Fibroblast of lung (primary cell): ENCODE results near the gene MAPKBP1. TPM values are rescaled to one million over a fixed set of nuclear protein-coding genes. Genes with fewer than 3 reads are reported as not detected.

Experiments
- DNase-seq, 2 donors: peaks; one replicate each; pipeline versions ENCODE4 v3.0.0 to v3.0.0-alpha.2; 2010; ENCODE audit warnings: low read depth in 2 of 2
- H2AFZ ChIP-seq: 2 replicates; pipeline ENCODE4 v1.5.1; 2012; ENCODE audit warnings: low read length, control low read depth, inconsistent platforms
- H3K27ac ChIP-seq: 2 replicates; pipeline ENCODE4 v1.5.1; 2011; ENCODE audit warnings: low read length, control low read depth; ENCODE audit not compliant: insufficient read depth
- H3K27me3 ChIP-seq: 2 replicates; pipeline ENCODE4 v1.5.1; 2011; ENCODE audit warnings: mild to moderate bottlenecking, low read length; ENCODE audit not compliant: control insufficient read depth, insufficient read depth
- H3K36me3 ChIP-seq: 2 replicates; pipeline ENCODE4 v1.5.1; 2011; ENCODE audit warnings: low read length; ENCODE audit not compliant: control insufficient read depth, insufficient read depth
- H3K4me1 ChIP-seq: 2 replicates; pipeline ENCODE4 v1.5.1; 2011; ENCODE audit warnings: low read length; ENCODE audit not compliant: control insufficient read depth, insufficient read depth; ENCODE audit errors: extremely low read depth
- H3K4me2 ChIP-seq: 2 replicates; pipeline ENCODE4 v1.5.1; 2011; ENCODE audit warnings: low read length, control low read depth; ENCODE audit not compliant: insufficient read depth; ENCODE audit errors: extremely low read depth
- H3K4me3 ChIP-seq, 4 experiments: fragments of 200-600 bp in 1 of 4; sonication (generic) in 1 of 4; replicated peaks in 1 of 4; 2 replicates each; pipeline ENCODE4 v1.5.1; 2011 to 2016; ENCODE audit warnings: low read length in 4 of 4, low read depth in 3 of 4, mild to moderate bottlenecking in 3 of 4, control low read depth in 2 of 4, inconsistent platforms in 1 of 4, mixed read lengths in 1 of 4; ENCODE audit not compliant: insufficient read depth in 1 of 4; ENCODE audit errors: control extremely low read depth in 1 of 4
- H3K79me2 ChIP-seq: 2 replicates; pipeline ENCODE4 v1.5.1; 2012; ENCODE audit warnings: mild to moderate bottlenecking, low read length, inconsistent platforms; ENCODE audit not compliant: control insufficient read depth, insufficient read depth
- H3K9ac ChIP-seq: 2 replicates; pipeline ENCODE4 v1.5.1; 2011; ENCODE audit warnings: mild to moderate bottlenecking, low read length, control low read depth; ENCODE audit not compliant: insufficient read depth
- H3K9me3 ChIP-seq: 2 replicates; pipeline ENCODE4 v1.5.1; 2012; ENCODE audit warnings: low read depth, low read length; ENCODE audit not compliant: control insufficient read depth, insufficient read depth
- H4K20me1 ChIP-seq: 2 replicates; pipeline ENCODE4 v1.5.1; 2011; ENCODE audit warnings: low read length; ENCODE audit not compliant: control insufficient read depth, insufficient read depth; ENCODE audit errors: extremely low read depth
- CTCF ChIP-seq, 2 donors: IDR thresholded peaks in 1 of 2; conservative IDR thresholded peaks in 1 of 2; 1 replicate in 1 of 2; 2 replicates in 1 of 2; pipeline ENCODE4 v1.5.1; 2011 to 2012; ENCODE audit warnings: low read length in 2 of 2, control low read depth in 1 of 2, inconsistent platforms in 1 of 2, low read depth in 1 of 2, mild to moderate bottlenecking in 1 of 2
- EZH2 ChIP-seq: IDR thresholded peaks from 2 replicates; pipeline ENCODE4 v1.5.1; 2012; ENCODE audit warnings: low read length, control low read depth, mild to moderate bottlenecking; ENCODE audit errors: missing control alignments
- polyA plus RNA-seq, 2 donors: library from polyadenylated mRNA; depleted of rRNA in 1 of 2; stranded (reverse) in 1 of 2; unstranded in 1 of 2; fragments of >200 nt; gene quantifications; 2 replicates each; pipeline ENCODE4 v1.2.1, GENCODE V29; 2011 to 2012; ENCODE audit warnings: missing spikeins in 1 of 2
- total RNA-seq: library from RNA; depleted of rRNA; stranded (reverse); fragments of >200 nt; gene quantifications from 2 replicates; pipeline ENCODE4 v1.2.1, GENCODE V29; 2014

Gene MAPKBP1
- total and polyA plus RNA-seq, 2 donors (not counting 1 experiment from before 2014, with no cell fraction given): 2.8 to 20.8 TPM

DNA sequence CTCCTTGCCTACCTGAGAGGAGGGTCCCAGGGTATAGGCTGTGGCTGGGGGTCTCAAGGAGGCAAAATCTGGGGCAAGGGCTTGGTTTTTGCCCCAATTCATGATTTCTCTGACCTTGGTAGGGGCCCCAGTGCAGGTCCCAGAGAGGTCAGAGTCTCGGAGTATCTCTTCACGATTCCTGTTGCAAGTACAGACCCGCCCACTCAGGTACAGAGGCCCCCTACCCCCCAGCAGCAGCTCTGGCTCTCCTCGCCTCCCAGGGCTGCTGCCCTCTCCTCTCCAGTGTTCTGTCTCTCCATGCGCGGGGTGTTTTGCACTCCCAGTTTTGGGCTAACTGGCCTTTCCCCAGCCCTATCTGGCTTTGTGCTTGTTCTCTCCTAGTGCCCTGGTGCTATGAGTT, 48.2 kb downstream of the MAPKBP1 start:
- no peak overlapping the region for H3K27ac ChIP-seq
- H3K79me2 ChIP-seq: no peaks in the 10 kb centered on the region
- no peak overlapping the region for H2AFZ ChIP-seq
- DNase-seq: no peak
- H3K4me1 ChIP-seq: no peaks in the 10 kb centered on the region
- H4K20me1 ChIP-seq: no peaks in the 10 kb centered on the region
- no peaks in the 10 kb centered on the region for H3K27me3 ChIP-seq
- H3K4me3 ChIP-seq: no peak overlapping the region
- no peak overlapping the region for H3K9ac ChIP-seq
- H3K9me3 ChIP-seq: no peaks in the 10 kb centered on the region
- peaks cover 27% of the 10 kb centered on the region for H3K36me3 ChIP-seq
- H3K4me2 ChIP-seq: no peak overlapping the region
- TF ChIP-seq EZH2 (no peak), CTCF (conservative IDR thresholded peaks at IDR 0.05 in 1 of 2, IDR thresholded peaks at IDR 0.05 in 1 of 2; ENCODE audit: low read depth in 1 of 2, low read length in 2 of 2) (no peak)

- H3K36me3 ChIP-seq: peaks cover 27% of the 10 kb centered on the region
Measured at GRCh38 chr15:41822957-41823356, 48.7 kb downstream of the MAPKBP1 start.

GRCh38 chr15:41823502-41823901, 49.2 kb downstream of the MAPKBP1 start:
- no peaks in the 10 kb centered on the region for H3K4me1 ChIP-seq
- no peaks in the 10 kb centered on the region for H3K9me3 ChIP-seq
- H3K27me3 ChIP-seq: no peaks in the 10 kb centered on the region
- H3K4me2 ChIP-seq: no peak overlapping the region
- no peak overlapping the region for H3K4me3 ChIP-seq
- H2AFZ ChIP-seq: no peak overlapping the region
- H4K20me1 ChIP-seq: no peaks in the 10 kb centered on the region
- peaks cover 27% of the 10 kb centered on the region for H3K36me3 ChIP-seq
- H3K79me2 ChIP-seq: no peaks in the 10 kb centered on the region
- H3K27ac ChIP-seq: no peak overlapping the region
- H3K9ac ChIP-seq: no peak overlapping the region
- no peak for DNase-seq
- TF ChIP-seq EZH2: no peak
- no peak for TF ChIP-seq CTCF (conservative IDR thresholded peaks at IDR 0.05 in 1 of 2, IDR thresholded peaks at IDR 0.05 in 1 of 2; ENCODE audit: low read depth in 1 of 2, low read length in 2 of 2)

More at GRCh38 chr15:41822957-41823356, 48.7 kb downstream of the MAPKBP1 start:
- Histone ChIP-seq H3K4me2 (no peak overlapping the region), H3K79me2 (no peaks in the 10 kb centered on the region), H4K20me1 (no peaks in the 10 kb centered on the region), H3K9ac (no peak overlapping the region), H3K4me1 (no peaks in the 10 kb centered on the region), H3K9me3 (no peaks in the 10 kb centered on the region), H3K27ac (no peak overlapping the region), H3K4me3 (no peak overlapping the region), H3K27me3 (no peaks in the 10 kb centered on the region), H2AFZ (no peak overlapping the region)
- no peak for TF ChIP-seq CTCF (conservative IDR thresholded peaks at IDR 0.05 in 1 of 2, IDR thresholded peaks at IDR 0.05 in 1 of 2; ENCODE audit: low read depth in 1 of 2, low read length in 2 of 2)
- no peak for TF ChIP-seq EZH2
- no peak for DNase-seq
